ENCODE results near the gene SYNE1. TPM values are rescaled to one million over a fixed set of nuclear protein-coding genes. Genes with fewer than 3 reads are reported as not detected.
"Not testable (repeated sequence)": the region's sequence is repeated elsewhere in the genome, so short reads cannot be mapped to it uniquely, and the experiment has no call there.

SYNE1 gene, protein sequence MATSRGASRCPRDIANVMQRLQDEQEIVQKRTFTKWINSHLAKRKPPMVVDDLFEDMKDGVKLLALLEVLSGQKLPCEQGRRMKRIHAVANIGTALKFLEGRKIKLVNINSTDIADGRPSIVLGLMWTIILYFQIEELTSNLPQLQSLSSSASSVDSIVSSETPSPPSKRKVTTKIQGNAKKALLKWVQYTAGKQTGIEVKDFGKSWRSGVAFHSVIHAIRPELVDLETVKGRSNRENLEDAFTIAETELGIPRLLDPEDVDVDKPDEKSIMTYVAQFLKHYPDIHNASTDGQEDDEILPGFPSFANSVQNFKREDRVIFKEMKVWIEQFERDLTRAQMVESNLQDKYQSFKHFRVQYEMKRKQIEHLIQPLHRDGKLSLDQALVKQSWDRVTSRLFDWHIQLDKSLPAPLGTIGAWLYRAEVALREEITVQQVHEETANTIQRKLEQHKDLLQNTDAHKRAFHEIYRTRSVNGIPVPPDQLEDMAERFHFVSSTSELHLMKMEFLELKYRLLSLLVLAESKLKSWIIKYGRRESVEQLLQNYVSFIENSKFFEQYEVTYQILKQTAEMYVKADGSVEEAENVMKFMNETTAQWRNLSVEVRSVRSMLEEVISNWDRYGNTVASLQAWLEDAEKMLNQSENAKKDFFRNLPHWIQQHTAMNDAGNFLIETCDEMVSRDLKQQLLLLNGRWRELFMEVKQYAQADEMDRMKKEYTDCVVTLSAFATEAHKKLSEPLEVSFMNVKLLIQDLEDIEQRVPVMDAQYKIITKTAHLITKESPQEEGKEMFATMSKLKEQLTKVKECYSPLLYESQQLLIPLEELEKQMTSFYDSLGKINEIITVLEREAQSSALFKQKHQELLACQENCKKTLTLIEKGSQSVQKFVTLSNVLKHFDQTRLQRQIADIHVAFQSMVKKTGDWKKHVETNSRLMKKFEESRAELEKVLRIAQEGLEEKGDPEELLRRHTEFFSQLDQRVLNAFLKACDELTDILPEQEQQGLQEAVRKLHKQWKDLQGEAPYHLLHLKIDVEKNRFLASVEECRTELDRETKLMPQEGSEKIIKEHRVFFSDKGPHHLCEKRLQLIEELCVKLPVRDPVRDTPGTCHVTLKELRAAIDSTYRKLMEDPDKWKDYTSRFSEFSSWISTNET (N-terminal part only)
- 38.6 and 40.0 TPM in 2 replicates for total RNA-seq (2014; rRNA removed; shearing (Covaris generic))

DNA sequence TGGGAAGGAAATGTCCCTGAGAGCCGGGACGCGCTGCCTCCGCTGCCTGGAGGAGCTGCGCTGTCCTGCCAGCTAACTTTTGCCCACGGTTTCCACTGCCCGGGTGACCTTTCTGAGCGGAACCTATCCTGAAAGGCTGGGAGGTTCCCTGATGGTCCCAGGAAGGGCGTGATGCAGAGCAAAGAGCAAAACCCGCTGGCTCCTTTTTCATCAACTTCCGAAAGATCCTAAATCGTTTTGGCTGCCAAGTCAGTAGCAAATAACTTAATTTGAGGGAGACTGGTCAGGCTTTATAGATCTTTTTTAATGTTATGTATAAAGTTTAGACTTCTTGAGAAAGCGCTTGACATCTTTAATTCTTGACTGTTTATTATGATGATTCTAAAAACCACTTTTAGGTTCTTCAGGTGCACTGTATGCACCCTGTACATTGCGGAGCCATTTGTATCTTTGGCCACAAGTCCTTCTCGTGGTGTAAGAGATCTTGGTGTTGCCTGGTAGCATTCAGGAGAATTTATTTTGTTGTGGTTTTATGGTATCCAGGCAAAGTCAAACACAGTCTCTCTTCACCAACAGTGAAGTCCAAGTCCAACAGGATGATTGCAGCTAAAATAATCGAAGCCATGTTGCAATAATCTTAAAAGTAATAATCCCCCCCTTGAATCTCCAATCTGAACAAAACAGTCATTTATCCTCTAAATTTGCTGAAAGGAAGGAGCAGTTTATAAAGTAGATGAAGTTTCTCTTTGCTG is at the start of gene SYNE1:
Gene SYNE1 (minus strand): TSS at position 67 of the 752 bp plus-strand sequence. CDS start 9,031 bp downstream, outside the sequence.
- peak; percentile 23 for DNase-seq (ENCODE audit: low read depth)

DNA sequence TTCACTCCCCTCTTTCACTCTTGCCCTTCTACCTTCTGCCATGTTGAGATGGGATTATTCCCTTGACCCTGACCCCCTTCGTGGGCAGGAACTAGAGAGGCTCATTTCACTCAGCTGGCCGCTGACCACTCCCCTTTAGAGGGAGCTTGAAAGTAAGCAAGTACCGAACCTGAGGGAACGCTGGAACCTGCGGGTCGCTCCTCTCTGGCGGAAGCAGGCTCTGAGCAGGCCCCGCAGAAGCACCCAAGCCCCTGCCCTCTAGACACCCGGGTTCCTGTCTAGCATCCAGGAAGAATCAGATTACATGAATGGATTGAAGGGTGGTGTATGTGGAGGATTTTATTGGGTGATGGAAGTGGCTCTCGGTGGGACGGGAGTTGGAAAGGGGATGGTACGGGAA is 48.7 kb upstream of the SYNE1 start:
- DNase-seq (ENCODE audit: low read depth): no peak

DNA sequence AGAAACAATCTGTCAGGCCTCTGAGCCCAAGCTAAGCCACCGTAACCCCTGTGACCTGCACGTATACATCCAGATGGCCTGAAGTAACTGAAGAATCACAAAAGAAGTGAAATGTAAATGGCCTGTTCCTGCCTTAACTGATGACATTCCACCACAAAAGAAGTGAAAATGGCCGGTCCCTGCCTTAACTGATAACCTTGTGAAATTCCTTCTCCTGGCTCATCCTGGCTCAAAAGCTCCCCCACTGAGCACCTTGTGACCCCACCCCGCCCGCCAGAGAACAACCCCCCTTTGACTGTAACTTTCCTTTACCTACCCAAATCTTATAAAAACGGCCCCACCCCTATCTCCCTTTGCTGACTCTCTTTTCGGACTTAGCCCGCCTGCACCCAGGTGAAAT is 45.8 kb upstream of the SYNE1 start:
- not testable (repeated sequence) for DNase-seq (ENCODE audit: low read depth)

DNA sequence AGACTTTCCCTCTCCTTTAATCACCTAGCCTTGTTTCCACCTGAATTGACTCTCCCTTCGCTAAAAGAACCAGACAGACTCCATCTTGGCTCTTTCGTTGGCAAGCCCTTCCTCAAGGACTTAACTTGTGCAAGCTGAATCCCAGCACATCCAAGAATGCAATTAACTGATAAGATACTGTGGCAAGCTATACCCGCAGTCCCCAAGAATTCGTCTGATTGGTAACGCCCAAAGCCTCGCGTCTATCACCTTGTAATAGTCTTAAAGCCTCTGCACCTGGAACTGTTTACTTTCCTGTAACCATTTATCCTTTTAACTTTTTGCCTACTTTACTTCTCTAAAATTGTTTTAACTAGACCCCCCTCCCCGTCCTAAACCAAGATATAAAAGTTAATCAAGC is 45.0 kb upstream of the SYNE1 start:
- DNase-seq (ENCODE audit: low read depth): no peak

DNA sequence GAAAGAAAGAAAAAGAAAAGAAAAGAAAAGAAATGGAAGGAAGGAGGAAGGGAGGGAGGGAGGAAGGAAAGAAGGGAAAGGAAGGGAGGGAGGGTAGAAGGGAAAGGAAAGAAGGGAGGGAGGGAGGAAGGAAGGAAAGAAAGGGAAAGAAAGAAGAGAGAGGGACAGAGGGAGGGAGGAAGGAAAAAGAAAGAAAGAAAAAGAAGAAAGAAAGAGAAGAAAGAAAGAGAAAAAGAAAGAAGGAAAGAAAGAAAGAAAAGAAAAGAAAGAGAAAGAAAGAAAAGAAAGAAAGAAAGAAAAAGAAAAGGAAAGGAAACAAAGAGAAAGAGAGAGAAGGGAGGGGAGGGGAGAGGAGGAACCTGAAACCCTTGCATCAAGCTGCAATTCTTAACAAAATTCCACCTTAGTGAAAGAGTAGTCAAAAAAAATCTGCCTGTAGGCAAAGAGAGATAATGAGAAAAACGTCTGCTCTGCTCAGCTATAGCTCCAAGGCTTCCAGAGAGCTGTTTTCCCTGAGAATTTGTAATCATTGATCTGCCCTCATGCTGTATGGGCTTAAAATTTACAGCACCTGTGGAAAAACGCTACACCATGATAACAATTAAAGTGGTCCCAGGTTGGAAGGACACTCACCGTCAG is 43.8 kb upstream of the SYNE1 start:
- no peak for DNase-seq (ENCODE audit: low read depth)

DNA sequence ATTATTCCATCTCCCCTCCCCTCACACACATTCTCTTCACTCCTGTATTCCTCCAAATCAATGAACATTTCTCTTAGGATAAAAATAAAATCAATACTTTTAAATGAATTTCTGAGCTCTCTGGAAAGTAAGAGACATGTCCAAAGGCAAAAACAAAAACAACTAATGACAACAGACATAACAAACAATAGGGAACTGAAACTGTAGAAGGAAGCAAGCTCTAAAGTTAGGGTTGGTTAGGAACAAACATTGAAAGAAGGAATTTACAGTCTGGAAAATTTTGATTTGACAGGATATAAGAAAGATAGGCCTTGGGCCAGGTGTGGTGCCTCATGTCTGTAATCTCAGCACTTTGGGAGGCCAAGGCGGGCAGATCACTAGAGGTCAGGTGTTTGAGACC is 43.0 kb upstream of the SYNE1 start:
- DNase-seq (ENCODE audit: low read depth): no peak

DNA sequence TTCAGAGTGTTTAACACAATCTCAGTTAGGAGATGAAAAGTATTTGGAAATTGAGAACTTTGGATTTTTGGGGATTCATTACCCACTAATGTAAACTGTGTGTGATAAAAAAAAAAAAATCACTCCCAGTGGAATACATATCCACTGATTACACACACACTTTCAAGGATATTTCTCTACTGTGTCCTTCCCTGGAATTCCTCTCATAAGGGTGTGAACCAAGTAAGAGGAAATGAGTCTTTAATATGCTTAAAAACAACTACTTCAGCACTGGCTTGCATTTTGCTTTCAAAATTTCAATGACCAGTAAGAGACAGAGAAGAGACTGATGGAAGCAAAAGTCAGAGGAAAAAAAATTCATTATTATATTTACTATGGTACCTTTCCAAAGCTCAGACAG is 36.1 kb upstream of the SYNE1 start:
- no peak for DNase-seq (ENCODE audit: low read depth)

DNA sequence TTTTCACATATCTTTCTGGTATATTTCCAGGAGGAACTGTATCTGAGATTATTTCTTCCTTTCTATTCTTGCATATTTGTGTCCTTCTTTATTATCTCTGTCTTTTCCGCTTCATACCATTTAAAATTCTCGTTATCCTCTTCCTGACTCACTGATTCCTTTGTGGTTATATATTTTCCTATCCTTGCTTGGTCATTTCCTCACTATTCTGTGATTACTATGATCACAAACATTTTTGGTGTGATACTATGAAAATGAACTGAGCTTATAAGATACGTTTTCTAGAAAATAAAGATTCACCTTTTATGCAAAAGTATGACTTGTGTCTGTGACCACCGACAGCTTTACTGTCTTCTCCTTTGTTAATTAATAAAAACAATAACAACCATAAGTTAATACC is 34.0 kb upstream of the SYNE1 start:
- no peak for DNase-seq (ENCODE audit: low read depth)

DNA sequence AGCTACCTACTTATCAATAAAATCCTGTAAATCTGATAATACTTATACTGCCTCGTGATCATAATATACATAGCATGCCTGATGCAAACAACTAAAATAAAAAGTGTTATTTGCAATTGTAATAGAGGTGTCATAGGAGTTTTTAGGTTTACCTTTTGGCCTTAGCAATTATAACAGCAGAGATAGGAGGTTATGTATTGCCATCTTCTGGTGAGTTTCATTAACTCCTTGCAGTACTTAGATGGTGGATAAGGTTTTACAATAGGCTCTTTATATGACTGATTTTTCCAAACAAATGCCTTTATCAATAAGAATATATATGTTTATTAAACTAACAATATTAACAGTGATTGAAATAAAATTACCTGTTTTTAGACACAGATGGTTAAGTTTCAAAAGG is 32.7 kb upstream of the SYNE1 start:
- peak; percentile 38 for DNase-seq (ENCODE audit: low read depth)

DNA sequence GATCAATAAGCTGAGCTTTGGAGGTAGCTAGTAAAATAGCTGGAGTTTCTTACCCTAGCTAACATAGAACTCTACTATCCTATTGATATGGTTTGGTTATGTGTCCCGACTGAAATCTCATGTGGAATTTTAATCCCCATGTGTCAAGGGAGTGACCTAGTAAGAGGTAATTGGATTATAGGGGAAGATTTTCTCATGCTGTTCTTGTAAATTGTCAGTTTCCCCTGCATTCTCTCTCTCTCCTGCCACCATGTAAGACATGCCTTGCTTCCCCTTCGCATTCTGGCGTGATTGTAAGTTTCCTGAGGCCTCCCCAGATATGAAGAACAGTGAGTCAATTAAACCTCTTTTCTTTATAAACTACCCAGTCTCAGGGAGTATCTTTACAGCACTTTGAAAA is 24.6 kb upstream of the SYNE1 start:
- DNase-seq (ENCODE audit: low read depth): no peak

DNA sequence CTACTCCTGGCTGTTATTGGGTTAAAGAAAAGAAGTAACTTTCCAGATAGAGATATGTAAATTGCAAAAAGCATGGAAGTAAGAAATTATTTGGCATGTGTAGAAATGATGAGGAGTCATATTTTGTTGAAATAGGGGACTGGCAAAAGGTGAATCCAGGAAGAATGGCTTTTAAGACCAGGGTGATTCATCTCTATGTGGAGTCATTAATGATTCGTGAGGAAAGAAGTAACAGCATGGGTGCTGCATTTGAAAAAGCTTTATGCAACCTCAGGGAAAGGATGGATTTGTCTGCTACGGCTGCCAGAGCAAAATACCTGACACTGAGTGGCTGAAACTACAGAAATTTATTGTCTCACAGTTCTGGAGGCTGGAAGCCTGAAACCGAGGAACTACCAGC is 14.8 kb upstream of the SYNE1 start:
- no peak for DNase-seq (ENCODE audit: low read depth)

DNA sequence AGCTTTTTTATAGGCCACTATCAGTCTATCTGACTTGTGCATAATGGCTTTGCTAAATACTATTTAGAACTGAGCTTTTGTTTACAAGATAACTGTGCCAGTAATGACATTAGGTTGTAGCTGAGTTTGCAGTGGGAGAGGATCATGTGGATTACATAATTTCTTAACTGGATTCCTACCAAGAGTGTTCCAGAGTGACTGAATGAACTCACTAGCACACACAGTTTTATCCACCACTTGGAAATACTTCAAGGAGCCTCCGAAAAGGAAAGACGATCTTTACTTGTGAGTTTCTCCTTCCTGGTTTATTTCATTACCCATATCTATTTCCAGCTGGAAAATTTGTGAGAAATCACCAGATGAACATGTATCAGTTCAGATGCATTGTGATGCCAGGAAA is 10.9 kb upstream of the SYNE1 start:
- no peak for DNase-seq (ENCODE audit: low read depth)

DNA sequence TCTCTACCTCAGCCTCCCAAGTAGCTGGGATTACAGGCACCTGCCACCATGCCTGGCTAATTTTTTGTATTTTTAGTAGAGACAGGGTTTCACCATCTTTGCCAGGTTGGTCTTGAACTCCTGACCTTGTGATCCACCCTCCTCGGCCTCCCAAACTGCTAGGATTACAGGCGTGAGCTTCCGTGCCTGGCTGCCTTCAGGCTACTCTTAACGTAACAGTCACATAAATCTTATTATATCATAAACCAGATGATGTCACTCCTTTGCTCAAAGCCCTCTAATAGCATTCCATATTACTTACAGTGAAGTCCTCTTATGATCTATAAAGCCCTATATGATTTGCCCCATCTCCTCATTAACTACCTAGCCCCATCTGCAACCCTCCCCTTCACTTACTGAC is 9.6 kb upstream of the SYNE1 start:
- DNase-seq (ENCODE audit: low read depth): not testable (repeated sequence)

DNA sequence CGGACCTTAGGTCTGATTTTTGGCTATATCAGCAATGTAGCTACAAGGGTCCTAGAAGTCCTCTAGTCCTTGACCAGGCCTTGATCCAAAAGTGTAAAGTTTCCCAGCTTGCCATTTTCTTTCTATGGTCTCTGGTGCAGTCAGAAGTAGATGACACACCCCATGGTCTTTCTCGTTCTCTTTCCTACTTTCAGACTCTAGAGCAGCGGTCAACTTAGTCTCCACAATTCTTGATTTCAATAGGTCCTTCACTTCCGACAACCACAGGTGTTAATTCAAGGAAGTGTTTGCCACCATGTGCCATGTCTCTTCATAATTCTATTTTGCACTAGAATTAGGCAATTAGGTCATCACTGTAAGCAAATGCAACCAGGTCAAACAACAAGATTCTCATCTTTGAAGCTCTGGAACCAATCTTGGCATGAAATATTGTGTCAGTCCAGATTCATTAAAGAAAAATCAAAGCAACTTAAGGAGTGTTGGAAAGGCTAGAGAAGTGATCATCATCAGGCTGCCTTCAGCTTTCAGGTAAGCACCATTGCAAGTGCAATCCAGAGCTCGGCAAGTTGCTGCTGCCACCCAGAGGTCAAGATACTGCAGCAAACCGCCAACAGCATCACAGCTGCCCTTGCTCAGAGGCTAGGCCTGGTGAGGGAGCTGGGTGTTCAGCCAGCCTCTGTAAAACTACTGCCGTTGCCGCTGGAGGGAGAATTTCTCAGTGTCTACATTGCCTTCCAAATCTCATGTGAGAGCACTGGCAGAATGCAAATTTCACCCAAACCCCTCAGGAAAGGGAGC is 5.6 kb upstream of the SYNE1 start:
- peak; percentile 78 for DNase-seq (ENCODE audit: low read depth)

DNA sequence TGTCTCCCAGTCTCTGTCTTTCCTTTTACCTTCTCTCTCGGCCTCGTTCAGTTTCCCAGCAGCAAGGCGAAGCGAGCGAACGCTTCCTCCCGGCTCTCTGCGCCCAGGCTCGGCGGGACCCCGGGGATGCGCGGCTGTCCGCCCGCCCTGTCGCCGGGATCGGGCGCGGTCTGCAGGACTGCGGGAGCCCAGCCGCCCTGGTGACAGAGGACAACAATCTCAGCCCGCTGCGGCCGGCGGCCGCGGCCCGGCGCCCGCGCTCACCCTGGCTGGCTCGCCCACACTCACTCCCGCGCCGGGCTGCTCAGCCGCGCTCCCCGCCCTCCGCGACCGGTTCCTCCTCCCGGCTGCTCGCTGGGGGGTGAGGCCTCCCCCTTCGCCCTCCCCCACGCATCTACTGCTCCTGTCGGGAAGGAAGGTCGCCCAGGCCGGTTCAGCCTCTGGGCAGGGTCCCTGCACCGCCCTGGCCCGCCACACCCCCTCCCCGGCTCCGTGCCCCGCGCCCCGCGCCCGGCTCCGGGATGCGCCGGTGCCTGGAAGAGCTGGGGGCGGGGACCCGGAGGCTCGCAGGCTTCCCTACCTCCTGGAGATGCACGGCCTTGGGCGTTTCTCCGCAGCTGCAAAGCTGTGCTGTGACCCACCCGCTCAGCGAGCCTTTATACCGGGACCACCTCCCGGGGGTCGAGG is 410 bp downstream of the SYNE1 start:
- peak; percentile 45 for DNase-seq (ENCODE audit: low read depth)

DNA sequence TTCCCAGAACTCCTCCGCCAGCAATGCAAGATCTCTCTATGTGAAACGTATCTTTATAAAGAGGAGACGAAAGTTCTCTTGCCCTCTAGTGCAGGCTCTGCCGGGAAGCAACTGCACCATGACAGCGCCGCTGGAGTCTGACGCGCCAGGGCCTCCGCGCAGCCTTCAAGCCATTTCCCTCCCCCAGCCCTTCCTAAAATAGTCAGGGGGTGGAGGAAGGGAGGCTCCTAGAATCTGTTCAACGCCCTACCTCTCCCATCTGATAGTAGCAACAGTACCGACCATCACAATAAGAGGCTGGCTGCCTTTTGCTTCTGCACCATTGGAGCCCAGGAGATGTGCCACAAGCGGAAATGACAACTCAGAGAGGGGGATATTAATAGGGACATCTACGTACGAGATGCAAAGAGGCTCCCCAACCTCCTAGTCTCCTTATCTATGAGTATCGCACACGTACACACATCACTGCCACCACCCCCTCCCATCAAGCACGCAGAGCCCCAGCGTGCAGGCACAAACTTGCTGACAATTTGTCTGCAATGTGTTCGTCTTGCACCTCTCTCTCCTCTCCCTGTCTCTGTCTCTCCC is 1.0 kb downstream of the SYNE1 start:
- peak; percentile 41 for DNase-seq (ENCODE audit: low read depth)

DNA sequence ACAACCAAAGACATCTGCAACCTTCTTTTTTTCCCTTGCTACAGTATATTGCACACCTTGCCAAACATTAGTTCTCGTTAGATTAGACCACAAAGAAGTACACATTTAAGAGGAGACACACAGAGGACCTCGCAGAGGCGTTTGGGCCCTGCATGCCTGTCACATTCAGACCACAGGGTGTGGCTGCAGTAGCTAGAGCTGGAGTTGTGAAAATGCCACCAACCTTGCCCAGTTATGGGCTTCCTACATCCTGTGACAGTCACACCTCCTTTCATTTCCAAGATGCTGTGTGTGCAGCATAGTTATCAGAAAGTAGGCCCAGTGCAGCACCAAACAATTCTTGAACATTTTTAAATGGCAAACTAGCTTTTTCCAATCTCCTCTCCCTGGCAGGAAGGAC is 2.4 kb downstream of the SYNE1 start:
- DNase-seq (ENCODE audit: low read depth): no peak

DNA sequence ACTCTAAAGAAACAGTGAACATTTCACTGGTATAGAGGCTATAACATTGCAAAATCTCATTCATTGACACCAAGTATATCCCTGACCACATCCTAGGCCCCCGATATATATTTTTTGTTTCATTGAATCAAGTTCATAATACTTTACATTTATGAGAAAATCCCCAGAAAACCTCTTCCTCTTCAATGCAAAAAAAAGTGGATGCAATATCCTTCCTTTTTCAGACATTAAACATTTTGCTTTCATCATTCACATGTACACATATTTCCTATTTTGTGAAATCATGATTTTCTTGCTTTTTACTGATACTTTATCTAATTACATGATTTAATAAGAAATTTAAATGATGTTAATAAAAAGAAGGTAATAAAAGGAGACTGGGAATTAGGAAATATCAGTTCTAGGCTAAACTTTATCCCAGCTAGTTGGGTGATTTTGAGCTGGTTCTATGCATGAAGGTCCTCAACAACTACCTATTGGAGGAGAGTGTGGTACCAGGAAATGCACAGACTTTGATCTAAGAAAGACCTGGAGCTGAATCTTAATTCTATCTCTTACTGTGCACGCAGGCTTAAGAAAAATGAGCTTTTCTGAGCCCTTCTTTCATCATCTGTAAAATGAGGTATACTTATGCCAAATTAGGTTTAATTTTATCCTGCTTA is 4.9 kb downstream of the SYNE1 start:
- no peak for DNase-seq (ENCODE audit: low read depth)

DNA sequence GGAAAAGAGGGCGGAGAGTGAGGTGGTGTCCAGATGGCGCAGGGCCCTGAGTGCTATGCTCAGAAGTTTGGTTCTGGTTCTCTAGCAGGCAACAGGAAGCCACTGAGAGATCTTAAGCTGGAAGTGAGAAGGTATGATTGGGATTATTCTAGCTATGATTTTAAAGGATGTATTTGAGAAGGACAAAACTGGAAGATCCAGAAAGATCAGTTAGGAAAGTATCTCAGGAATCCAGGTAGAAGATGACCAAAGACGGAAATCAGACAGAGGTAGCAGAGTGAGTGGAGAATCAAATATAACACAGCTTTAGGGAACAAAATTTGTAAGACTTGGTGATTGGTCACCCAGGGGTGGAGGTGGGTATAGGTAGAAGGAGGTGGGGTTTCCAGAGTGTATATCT is 5.8 kb downstream of the SYNE1 start:
- DNase-seq (ENCODE audit: low read depth): no peak

Data from RPMI7951 (cell line).